Upper lobe of right lung (tissue), 1 donor: ENCODE results near the gene VSIG10L2. TPM values are rescaled to one million over a fixed set of nuclear protein-coding genes. Genes with fewer than 3 reads are reported as not detected.

Experiments
- ATAC-seq: fragments of 200-7000 bp; cut with Tn5 transposase; one replicate; pipeline ENCODE4 v1.9.1; 2020; ENCODE audit warnings: mild to moderate bottlenecking, moderate library complexity
- DNase-seq: peaks from one replicate; pipeline ENCODE4 v3.0.0-alpha.2; 2020
- H3K27ac ChIP-seq: fragments of 200-600 bp; one replicate; pipeline ENCODE4 v1.8.0; 2022
- H3K27me3 ChIP-seq: fragments of 200-600 bp; one replicate; pipeline ENCODE4 v1.8.0; 2022; ENCODE audit warnings: mild to moderate bottlenecking
- H3K36me3 ChIP-seq: fragments of 200-600 bp; one replicate; pipeline ENCODE4 v1.8.0; 2022
- H3K4me1 ChIP-seq: fragments of 200-600 bp; one replicate; pipeline ENCODE4 v1.8.0; 2022
- H3K4me3 ChIP-seq: fragments of 200-600 bp; one replicate; pipeline ENCODE4 v1.8.0; 2022; ENCODE audit warnings: mild to moderate bottlenecking
- H3K9me3 ChIP-seq: fragments of 200-600 bp; one replicate; pipeline ENCODE4 v1.8.0; 2022
- CTCF ChIP-seq: fragments of 200-600 bp; IDR thresholded peaks from one replicate; pipeline ENCODE4 v1.8.0; 2022; ENCODE audit warnings: antibody characterized with exemption
- intact Hi-C: fragments of 100-400 bp; cut with DNase I; formaldehyde crosslinking; loops from one replicate; pipeline ENCODE4 v1.11.0; 2022
- total RNA-seq: library from RNA; stranded (reverse); fragmentation: NEBNext Ultra II Directional; extraction: Animal tissue kit (Norgen Biotek cat#: 25700); gene quantifications from one replicate; pipeline ENCODE4 v1.2.1, GENCODE V29; 2021
- donor health status: DM: no; HTN: yes; CAD: no; lungs with severe emphysema.

Gene VSIG10L2
- total RNA-seq, 1 donor from 2014 or later: not detected

- DNase-seq: no peak
- Histone ChIP-seq H3K4me1 (no peaks in the 10 kb centered on the region), H3K4me3 (no peak overlapping the region), H3K36me3 (no peaks in the 10 kb centered on the region), H3K27ac (no peak overlapping the region), H3K27me3 (no peaks in the 10 kb centered on the region), H3K9me3 (no peaks in the 10 kb centered on the region)
- TF ChIP-seq CTCF: no peak
- ATAC-seq: no peak
- intact Hi-C loops: no loop called here
Observed at GRCh38 chr11:126002181-126002580, 56.3 kb downstream of the VSIG10L2 start.

Other genes starting within 250 kb of the VSIG10L2 start
- gene PATE1, start 199.8 kb upstream of the VSIG10L2 start, total RNA-seq: not detected
- gene PATE2, start 167.2 kb upstream of the VSIG10L2 start, total RNA-seq: not detected
- not detected for gene PATE3, start 157.9 kb upstream of the VSIG10L2 start, total RNA-seq
- gene PATE4, start 112.7 kb upstream of the VSIG10L2 start, total RNA-seq: not detected
- gene HYLS1, start 58.4 kb upstream of the VSIG10L2 start, total RNA-seq: 3.2 TPM
- gene PUS3, start 42.8 kb upstream of the VSIG10L2 start, total RNA-seq: 11.1 TPM
- 0.46 TPM for gene DDX25, start 41.5 kb upstream of the VSIG10L2 start, total RNA-seq
- 13.3 TPM for gene CDON, start 116.8 kb downstream of the VSIG10L2 start, total RNA-seq